SK-N-SH (cell line): ENCODE data around the gene EFNB1. TPM values are rescaled to one million over a fixed set of nuclear protein-coding genes. Genes with fewer than 3 reads are reported as not detected.

Experiments
- CTCF ChIA-PET: fragments of 300-600, 350-600 bp; formaldehyde crosslinking; extraction: SDS; loops from one replicate; lab custom pipeline; 2021; lab: Yijun Ruan, JAX
- POLR2A ChIA-PET: fragments of 350-600 bp; sonication (Branson Sonifier 250); formaldehyde crosslinking; extraction: SDS; loops from one replicate; lab custom pipeline; 2020; ENCODE audit warnings: antibody characterized with exemption, inconsistent platforms; lab: Yijun Ruan, JAX
- DNase-seq: peaks from one replicate; pipeline ENCODE4 v3.0.0; 2012
- H2AFZ ChIP-seq: fragments of 200-600 bp; sonication (generic); 2 replicates; pipeline ENCODE4 v1.8.1; 2016; ENCODE audit warnings: antibody characterized with exemption, mild to moderate bottlenecking, low read depth
- H3F3A ChIP-seq: fragments of 200-600 bp; sonication (generic); replicated peaks from 2 replicates; pipeline ENCODE3; 2016; ENCODE audit warnings: antibody characterized with exemption, mild to moderate bottlenecking; ENCODE audit not compliant: insufficient read depth
- H3K27ac ChIP-seq, 2 experiments: fragments of 200-500 bp in 1 of 2; fragments of 200-600 bp in 1 of 2; sonication (Bioruptor generic) in 1 of 2; sonication (generic), shearing (Covaris generic) in 1 of 2; 2 replicates each; pipeline versions ENCODE4 v1.5.1 to v1.6.1; 2014 to 2016; ENCODE audit warnings: low read depth in 2 of 2, inconsistent platforms in 1 of 2, low read length in 1 of 2, mild to moderate bottlenecking in 1 of 2, mixed read lengths in 1 of 2
- H3K27me3 ChIP-seq: fragments of 200-600 bp; sonication (generic), shearing (Covaris generic); 2 replicates; pipeline ENCODE4 v1.6.1; 2016; ENCODE audit warnings: mixed run types; ENCODE audit not compliant: insufficient read depth
- H3K36me3 ChIP-seq, 2 experiments: fragments of 200-500 bp in 1 of 2; fragments of 200-600 bp in 1 of 2; sonication (Bioruptor generic) in 1 of 2; sonication (generic) in 1 of 2; replicated peaks in 1 of 2; 2 replicates each; pipeline versions ENCODE3 to v1.5.1; 2014 to 2016; ENCODE audit warnings: low read length in 1 of 2, mild to moderate bottlenecking in 1 of 2; ENCODE audit not compliant: insufficient read depth in 2 of 2, control insufficient read depth in 1 of 2
- H3K4me1 ChIP-seq, 2 experiments: fragments of 200-500 bp in 1 of 2; fragments of 200-600 bp in 1 of 2; sonication (Bioruptor generic) in 1 of 2; sonication (generic), shearing (Covaris generic) in 1 of 2; 2 replicates each; pipeline versions ENCODE4 v1.5.1 to v1.6.1; 2014 to 2016; ENCODE audit warnings: low read depth in 1 of 2, low read length in 1 of 2, mixed run types in 1 of 2; ENCODE audit not compliant: insufficient read depth in 2 of 2, control insufficient read depth in 1 of 2
- H3K4me2 ChIP-seq: fragments of 200-600 bp; sonication (generic), shearing (Covaris generic); 2 replicates; pipeline ENCODE4 v1.6.1; 2017; ENCODE audit warnings: mixed run types
- H3K4me3 ChIP-seq, 2 experiments: fragments of 200-500 bp in 1 of 2; fragments of 200-600 bp in 1 of 2; sonication (Bioruptor generic) in 1 of 2; sonication (generic), shearing (Covaris generic) in 1 of 2; 2 replicates each; pipeline versions ENCODE4 v1.5.1 to v1.8.1; 2014 to 2016; ENCODE audit warnings: low read depth in 2 of 2, inconsistent platforms in 1 of 2, low read length in 1 of 2, mild to moderate bottlenecking in 1 of 2, mixed read lengths in 1 of 2, moderate library complexity in 1 of 2
- H3K79me2 ChIP-seq: fragments of 200-600 bp; sonication (generic); 2 replicates; pipeline ENCODE4 v1.8.1; 2017; ENCODE audit warnings: mild to moderate bottlenecking; ENCODE audit not compliant: insufficient read depth
- H3K9ac ChIP-seq: fragments of 200-600 bp; sonication (generic); 2 replicates; pipeline ENCODE4 v1.6.1; 2017; ENCODE audit warnings: mixed run types
- H3K9me2 ChIP-seq: fragments of 200-600 bp; sonication (generic); 2 replicates; pipeline ENCODE4 v1.6.1; 2017; ENCODE audit warnings: mixed run types
- H3K9me3 ChIP-seq: fragments of 200-600 bp; sonication (generic); 2 replicates; pipeline ENCODE4 v1.6.1; 2017; ENCODE audit warnings: mixed run types, mild to moderate bottlenecking, moderate library complexity
- H4K20me1 ChIP-seq: fragments of 200-600 bp; sonication (generic); 2 replicates; pipeline ENCODE4 v1.6.1; 2017; ENCODE audit warnings: mild to moderate bottlenecking, mixed run types; ENCODE audit not compliant: insufficient read depth
- CTCF ChIP-seq: fragments of 200-600 bp; sonication (generic); IDR thresholded peaks from 2 replicates; pipeline ENCODE4 v1.6.1; 2017; ENCODE audit warnings: antibody characterized with exemption, mild to moderate bottlenecking, moderate library complexity
- ELF1 ChIP-seq: IDR thresholded peaks from 2 replicates; pipeline ENCODE4 v1.4.0; 2012
- EZH2phosphoT487 ChIP-seq: fragments of 200-600 bp; sonication (generic); IDR thresholded peaks from 2 replicates; pipeline ENCODE4 v1.6.1; 2017; ENCODE audit warnings: low read depth, mixed run types, mild to moderate bottlenecking, antibody characterized with exemption, moderate library complexity, borderline replicate concordance
- GABPA ChIP-seq: IDR thresholded peaks from 2 replicates; pipeline ENCODE4 v1.4.0; 2012; ENCODE audit warnings: low read depth, mild to moderate bottlenecking
- IRF3 ChIP-seq: fragments of 150-350 bp; IDR thresholded peaks from 2 replicates; pipeline ENCODE4 v1.6.1; 2016; ENCODE audit warnings: mild to moderate bottlenecking, low read depth, low read length
- MEF2A ChIP-seq: IDR thresholded peaks from 2 replicates; pipeline ENCODE4 v1.4.0; 2012; ENCODE audit warnings: low read depth, borderline replicate concordance
- RFX5 ChIP-seq: IDR thresholded peaks from 2 replicates; pipeline ENCODE4 v1.6.1; 2012; ENCODE audit warnings: mild to moderate bottlenecking, improper control_type of control experiment, low read length
- SIN3A ChIP-seq: IDR thresholded peaks from 2 replicates; pipeline ENCODE4 v1.6.1; 2012; ENCODE audit warnings: low read depth, mild to moderate bottlenecking, low read length, moderate library complexity, borderline replicate concordance
- TCF12 ChIP-seq: IDR thresholded peaks from 2 replicates; pipeline ENCODE4 v1.4.0; 2012
- YY1 ChIP-seq: IDR thresholded peaks from 2 replicates; pipeline ENCODE4 v1.4.0; 2012; ENCODE audit warnings: low read depth, mild to moderate bottlenecking
- WGBS: methylation state at CpG from one replicate; pipeline ENCODE4 v1.1.6; 2017; ENCODE audit warnings: low lambda C conversion rate; 5-methylcytosine and 5-hydroxymethylcytosine counted together
- polyA plus RNA-seq, 3 experiments: library from polyadenylated mRNA; depleted of rRNA; stranded (reverse); fragments of >200 nt; gene quantifications; 2 replicates each; pipeline ENCODE4 v1.2.3, GENCODE V29; 2012

The EFNB1 gene
- polyA plus RNA-seq, 1 of the 3 experiments (the other 2 are of a cell fraction) = 8.4 TPM

GRCh38 chrX:68844581-68844980 is 15.8 kb downstream of the EFNB1 start:
- Histone ChIP-seq H3K4me2 (no peak overlapping the region), H3K79me2 (no peaks in the 10 kb centered on the region), H3K4me1 (peaks cover 0 to 7% of the 10 kb centered on the region in 2 experiments; a peak in 1 of 4 replicates), H3K27me3 (no peaks in the 10 kb centered on the region; the same call in 1 of the 2 replicates), H3K36me3 (no peaks in the 10 kb centered on the region), H2AFZ (no peak overlapping the region), H3K9me2 (no peaks in the 10 kb centered on the region), H3K9me3 (no peaks in the 10 kb centered on the region), H4K20me1 (no peaks in the 10 kb centered on the region), H3F3A (no peaks in the 10 kb centered on the region), H3K4me3 (no peak overlapping the region), H3K27ac (no peak overlapping the region), H3K9ac (no peak overlapping the region)
- 50% methylated on average over 4 of the region's 5 CpGs for WGBS
- CTCF ChIA-PET = interaction anchor here (1.0 to 5.5 kb wide), 2 partner anchors 16 to 103 kb away, joined by 3 to 31 read pairs; partner anchors contain the start of gene EFNB1
- TF ChIP-seq EZH2phosphoT487 = no peak
- TF ChIP-seq SIN3A = no peak
- no peak for TF ChIP-seq IRF3
- POLR2A ChIA-PET = interaction anchor here (0.9 to 1.1 kb wide), 2 partner anchors 10 to 23 kb away, joined by 3 read pairs; no protein-coding TSS in a partner anchor
- DNase-seq = no peak

- H3K27ac ChIP-seq = no peak overlapping the region
- no peaks in the 10 kb centered on the region; the same call in 1 of the 2 replicates for H3K27me3 ChIP-seq
- H3K36me3 ChIP-seq = no peaks in the 10 kb centered on the region
- TF ChIP-seq RFX5 (no peak), MEF2A (no peak), CTCF (no peak), YY1 (no peak), ELF1 (no peak), GABPA (no peak), TCF12 (no peak)
- TF ChIP-seq, all 33 proteins: peak for 0
- DNase-seq = no peak
- H2AFZ ChIP-seq = no peak overlapping the region
- H3K4me1 ChIP-seq = peaks cover 0 to 9% of the 10 kb centered on the region in 2 experiments; a peak in 1 of 4 replicates
- no peaks in the 10 kb centered on the region for H3K9me3 ChIP-seq
- POLR2A ChIA-PET = no interaction called here
- CTCF ChIA-PET = interaction anchor here (5.5 kb wide), 1 partner anchor 18 kb away, joined by 31 read pairs; the partner anchor contains the start of gene EFNB1
- H3K4me3 ChIP-seq = no peak overlapping the region
- no peaks in the 10 kb centered on the region for H3K9me2 ChIP-seq
- H3F3A ChIP-seq = no peaks in the 10 kb centered on the region
- no peak overlapping the region for H3K4me2 ChIP-seq
- H3K79me2 ChIP-seq = no peaks in the 10 kb centered on the region
- no peak overlapping the region for H3K9ac ChIP-seq
- 32% methylated on average over 5 of the region's 6 CpGs for WGBS
- no peaks in the 10 kb centered on the region for H4K20me1 ChIP-seq
Measured at GRCh38 chrX:68846536-68846935, 17.7 kb downstream of the EFNB1 start.
